Activated naive CD4-positive, alpha-beta T cell treated with anti-CD3 and anti-CD28 coated beads, Interleukin-2, amount 10 ng/mL, durations not matched to agents 7 days and 5 days (primary cell): ENCODE measurements around the gene TMEM8B.
A peak's percentile ranks its signal among the peaks of the same experiment; 100 is the strongest.

ENCODE experiments used
- CTCF ChIA-PET: fragments of 350-600 bp; sonication (Branson Sonifier 250); formaldehyde crosslinking; loops from one replicate; lab custom pipeline; 2021; ENCODE audit warnings: antibody characterized with exemption; lab: Charles Lee
- DNase-seq: peaks from one replicate; pipeline ENCODE4 v3.0.0-alpha.2; 2020
- H3K27ac Mint-ChIP-seq: one replicate; pipeline ENCODE4 v1.8.0; 2021; ENCODE audit warnings: mild to moderate bottlenecking, moderate library complexity, mixed read lengths
- H3K27me3 Mint-ChIP-seq: one replicate; pipeline ENCODE4 v1.8.0; 2021; ENCODE audit warnings: mild to moderate bottlenecking, mixed read lengths
- H3K36me3 Mint-ChIP-seq: one replicate; pipeline ENCODE4 v1.8.0; 2021; ENCODE audit warnings: mixed read lengths
- H3K4me1 Mint-ChIP-seq: one replicate; pipeline ENCODE4 v1.8.0; 2021; ENCODE audit warnings: mixed read lengths
- H3K4me3 Mint-ChIP-seq: one replicate; pipeline ENCODE4 v1.8.0; 2021; ENCODE audit warnings: mild to moderate bottlenecking, moderate library complexity, mixed read lengths
- H3K9me3 Mint-ChIP-seq: one replicate; pipeline ENCODE4 v1.8.0; 2021; ENCODE audit warnings: mixed read lengths

Gene TMEM8B

DNA sequence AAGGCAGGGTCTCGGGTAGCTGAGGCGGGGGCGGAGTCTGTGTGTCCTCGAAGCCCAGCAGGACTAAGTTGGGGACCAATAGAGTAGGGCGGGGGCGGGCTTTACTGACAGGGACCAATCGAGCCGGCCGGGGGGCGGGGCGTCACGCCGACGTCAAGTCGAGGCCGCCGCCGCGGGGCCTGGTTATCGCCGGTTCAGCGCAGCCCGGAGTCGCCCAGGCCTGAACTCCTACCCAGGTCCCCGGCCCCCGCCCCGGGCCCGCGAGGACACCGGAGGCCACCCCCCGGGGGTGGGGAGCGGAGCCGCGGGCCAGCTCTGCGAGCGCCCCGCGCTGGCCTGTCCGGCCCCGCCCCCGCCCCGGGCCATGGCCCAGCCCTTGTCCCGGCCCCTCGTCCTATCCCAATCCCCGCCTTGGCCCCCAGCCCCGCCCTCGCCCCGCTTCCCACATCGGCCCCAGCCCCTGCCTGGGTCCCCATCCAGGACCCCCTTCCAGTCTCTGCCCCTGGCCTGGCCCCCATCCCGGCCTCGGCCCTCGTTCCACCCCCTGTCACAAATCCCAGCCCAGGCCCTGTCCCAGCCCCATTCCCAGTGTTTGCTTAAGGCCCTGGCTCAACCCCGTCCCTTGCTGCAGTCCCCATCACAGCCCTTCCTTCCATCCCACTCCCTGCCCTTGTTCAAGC is at the start of gene TMEM8B:
Gene TMEM8B (plus strand): TSS at position 145 of the 680 bp plus-strand sequence. CDS start 220 bp downstream, at position 365.
- Mint-ChIP-seq H3K4me1 (peaks cover 34% of the 10 kb centered on the region), H3K4me3 (peak within 1 kb of the TSS; percentile 91), H3K9me3 (no peaks in the 10 kb centered on the region), H3K27me3 (peaks cover 33% of the 10 kb centered on the region), H3K27ac (peak within 1 kb of the TSS; percentile 78), H3K36me3 (no peaks in the 10 kb centered on the region)
- CTCF ChIA-PET: interaction anchor here (1.3 to 5.6 kb wide), 3 partner anchors 13 to 52 kb away, joined by 3 to 61 read pairs (median 3); no protein-coding TSS in a partner anchor
- peak; percentile 97 for DNase-seq

GRCh38 chr9:35781066-35781465 is 48.0 kb upstream of the TMEM8B start:
- Mint-ChIP-seq H3K27ac (no peak overlapping the region), H3K9me3 (no peaks in the 10 kb centered on the region), H3K4me1 (no peaks in the 10 kb centered on the region), H3K4me3 (no peak overlapping the region), H3K27me3 (no peaks in the 10 kb centered on the region), H3K36me3 (peaks cover 21% of the 10 kb centered on the region)
- CTCF ChIA-PET: no interaction called here
- DNase-seq: no peak

- Mint-ChIP-seq H3K9me3 (no peaks in the 10 kb centered on the region), H3K4me3 (no peak overlapping the region), H3K27ac (no peak overlapping the region), H3K4me1 (no peaks in the 10 kb centered on the region), H3K36me3 (peaks cover 32% of the 10 kb centered on the region), H3K27me3 (no peaks in the 10 kb centered on the region)
- CTCF ChIA-PET: interaction anchor here (1.7 kb wide), 1 partner anchor 99 kb away, joined by 5 read pairs; no protein-coding TSS in a partner anchor
- DNase-seq: no peak
Measured at GRCh38 chr9:35783418-35783817, 45.6 kb upstream of the TMEM8B start.

- H3K4me3 Mint-ChIP-seq: no peak overlapping the region
- no peak overlapping the region for H3K27ac Mint-ChIP-seq
- CTCF ChIA-PET: interaction anchor here (0.7 to 5.4 kb wide), 30 partner anchors 11 to 234 kb away, joined by 3 to 97 read pairs (median 6); partner anchors contain the start of genes CCDC107, CREB3, FAM221B and RMRP
- H3K36me3 Mint-ChIP-seq: peaks cover 22% of the 10 kb centered on the region
- DNase-seq: no peak
- H3K4me1 Mint-ChIP-seq: peaks cover 5% of the 10 kb centered on the region
- H3K9me3 Mint-ChIP-seq: no peaks in the 10 kb centered on the region
- no peaks in the 10 kb centered on the region for H3K27me3 Mint-ChIP-seq
Measured at GRCh38 chr9:35789541-35789940, 39.5 kb upstream of the TMEM8B start.

DNA sequence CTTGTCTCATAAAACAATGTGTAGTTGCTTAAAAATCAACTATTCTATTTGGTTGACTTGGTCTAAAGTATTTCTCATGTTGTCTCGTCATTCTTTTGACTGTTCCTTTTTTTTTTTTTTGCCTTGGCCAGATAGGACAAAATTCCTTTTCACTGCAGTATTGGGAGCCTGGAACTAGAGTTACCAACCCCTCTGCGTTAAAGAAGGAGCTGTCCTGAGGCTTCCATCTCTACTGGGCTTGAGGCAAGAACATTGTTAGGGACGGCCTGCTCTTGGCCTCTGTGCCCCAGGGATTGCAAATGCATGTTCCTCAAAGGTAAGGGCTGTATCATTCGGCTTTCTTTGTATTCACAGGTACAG is 39.0 kb upstream of the TMEM8B start:
- peaks cover 20% of the 10 kb centered on the region for H3K36me3 Mint-ChIP-seq
- H3K27me3 Mint-ChIP-seq: no peaks in the 10 kb centered on the region
- CTCF ChIA-PET: interaction anchor here (0.7 to 5.4 kb wide), 34 partner anchors 11 to 233 kb away, joined by 3 to 97 read pairs (median 5); partner anchors contain the start of genes CCDC107, CREB3, FAM221B and HINT2
- no peaks in the 10 kb centered on the region for H3K9me3 Mint-ChIP-seq
- no peak for DNase-seq
- no peak overlapping the region for H3K4me3 Mint-ChIP-seq
- H3K4me1 Mint-ChIP-seq: peaks cover 7% of the 10 kb centered on the region
- H3K27ac Mint-ChIP-seq: no peak overlapping the region

DNA sequence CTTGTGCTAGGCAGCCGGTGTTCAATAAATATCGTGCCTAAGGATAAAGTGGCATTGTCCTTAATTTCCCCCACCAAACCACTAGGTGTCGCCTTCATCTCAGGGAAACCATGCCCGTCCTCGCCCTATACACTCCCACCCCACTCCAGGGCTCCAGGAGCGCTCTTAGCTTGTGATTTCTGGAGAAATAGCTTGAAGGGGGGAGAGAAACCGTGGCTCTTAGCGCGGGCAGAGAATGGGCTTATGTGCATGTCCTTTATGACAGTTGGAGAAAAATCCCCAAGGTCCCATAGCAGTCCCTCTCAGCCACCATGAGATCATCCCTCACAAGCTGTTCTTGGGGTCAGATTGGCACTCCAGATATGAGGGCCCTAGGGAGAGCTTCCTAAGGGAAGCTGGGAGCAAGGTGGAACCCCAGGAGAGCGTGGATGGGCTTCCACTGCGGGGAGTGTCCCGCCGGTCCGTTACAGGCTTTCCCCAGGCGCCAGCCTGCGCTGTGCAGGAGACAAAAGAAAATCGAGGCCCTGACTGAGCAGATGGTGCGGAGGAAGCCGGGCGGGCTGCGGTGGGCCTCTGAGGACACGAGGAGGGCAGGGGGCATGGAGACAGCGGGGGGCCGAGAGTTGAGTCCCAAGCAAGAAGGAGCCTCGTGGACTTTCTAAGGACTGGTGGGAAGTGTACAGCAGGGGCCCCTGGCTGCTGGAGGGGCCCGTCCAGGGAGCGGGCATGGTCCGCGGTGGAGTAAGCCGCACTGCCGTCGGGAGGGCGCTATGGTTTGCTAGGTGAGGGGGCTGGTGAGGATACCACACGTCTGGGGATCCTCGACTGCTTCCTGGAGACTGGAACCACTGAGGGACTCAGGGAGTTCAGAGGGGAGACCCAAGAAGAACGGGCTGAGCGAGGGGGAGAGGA is 38.4 kb upstream of the TMEM8B start:
- no peaks in the 10 kb centered on the region for H3K9me3 Mint-ChIP-seq
- H3K27me3 Mint-ChIP-seq: no peaks in the 10 kb centered on the region
- CTCF ChIA-PET: interaction anchor here (0.6 to 5.4 kb wide), 36 partner anchors 10 to 474 kb away, joined by 3 to 97 read pairs (median 5); partner anchors contain the start of genes CCDC107, CREB3, FAM221B and HINT2
- no peak overlapping the region for H3K4me3 Mint-ChIP-seq
- peaks cover 20% of the 10 kb centered on the region for H3K36me3 Mint-ChIP-seq
- peaks cover 7% of the 10 kb centered on the region for H3K4me1 Mint-ChIP-seq
- no peak overlapping the region for H3K27ac Mint-ChIP-seq
- peak; percentile 71 for DNase-seq

DNA sequence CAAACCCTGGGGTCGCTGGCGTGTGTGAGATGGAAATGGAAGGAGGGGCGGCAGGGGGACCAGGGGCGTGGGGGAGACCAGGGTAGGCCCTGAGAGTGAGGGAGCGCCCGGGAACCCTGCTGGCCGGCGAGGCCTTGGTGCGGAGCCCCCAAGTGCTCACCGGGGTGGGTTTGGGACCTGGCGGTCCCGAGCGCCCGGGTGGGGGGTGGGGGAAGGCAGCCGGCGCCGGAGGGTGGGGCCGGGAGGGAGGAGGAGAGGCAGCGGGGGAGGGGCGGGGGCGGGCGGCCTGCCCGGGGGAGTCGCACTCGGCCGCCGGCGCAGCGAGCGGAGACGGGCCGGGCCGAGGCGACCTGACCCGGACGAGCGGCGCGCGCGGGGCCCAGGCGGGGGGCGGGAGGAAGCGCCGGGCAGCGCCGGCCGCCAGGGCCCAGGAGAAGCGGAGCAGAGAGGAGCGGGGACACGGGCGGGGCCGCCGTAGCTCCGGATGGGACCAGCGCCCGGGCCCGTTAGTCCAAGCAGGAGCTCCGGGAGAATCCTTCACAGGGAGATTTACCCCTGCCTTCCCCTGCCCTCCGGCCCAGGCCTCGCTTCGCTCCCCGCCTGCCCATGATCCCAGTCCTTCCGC is 37.6 kb upstream of the TMEM8B start, which contains the start of gene NPR2:
Gene NPR2 (plus strand): TSS at position 295 of the 625 bp plus-strand sequence. CDS start 818 bp downstream, outside the sequence.
- Mint-ChIP-seq H3K36me3 (peaks cover 18% of the 10 kb centered on the region), H3K9me3 (no peaks in the 10 kb centered on the region), H3K27me3 (no peaks in the 10 kb centered on the region), H3K4me3 (no peak within 1 kb of the TSS), H3K4me1 (peaks cover 7% of the 10 kb centered on the region), H3K27ac (no peak within 1 kb of the TSS)
- CTCF ChIA-PET: interaction anchor here (1.0 kb wide), 1 partner anchor 91 kb away, joined by 7 read pairs; no protein-coding TSS in a partner anchor
- no peak for DNase-seq

GRCh38 chr9:35792024-35792813 is 36.8 kb upstream of the TMEM8B start:
- no peaks in the 10 kb centered on the region for H3K9me3 Mint-ChIP-seq
- CTCF ChIA-PET: interaction anchor here (1.0 to 1.5 kb wide), 3 partner anchors 34 to 90 kb away, joined by 7 to 9 read pairs (median 8); no protein-coding TSS in a partner anchor
- H3K4me3 Mint-ChIP-seq: no peak overlapping the region
- H3K27me3 Mint-ChIP-seq: no peaks in the 10 kb centered on the region
- H3K36me3 Mint-ChIP-seq: peaks cover 15% of the 10 kb centered on the region
- DNase-seq: no peak
- no peak overlapping the region for H3K27ac Mint-ChIP-seq
- peaks cover 11% of the 10 kb centered on the region for H3K4me1 Mint-ChIP-seq

- Mint-ChIP-seq H3K27me3 (no peaks in the 10 kb centered on the region), H3K36me3 (peaks cover 9% of the 10 kb centered on the region), H3K4me1 (peaks cover 13% of the 10 kb centered on the region), H3K9me3 (no peaks in the 10 kb centered on the region), H3K4me3 (no peak overlapping the region), H3K27ac (no peak overlapping the region)
- no peak for DNase-seq
- CTCF ChIA-PET: interaction anchor here (1.2 to 1.5 kb wide), 3 partner anchors 34 to 89 kb away, joined by 7 to 9 read pairs (median 8); no protein-coding TSS in a partner anchor
Measured at GRCh38 chr9:35792826-35793225, 36.2 kb upstream of the TMEM8B start.

GRCh38 chr9:35793461-35793860 is 35.6 kb upstream of the TMEM8B start:
- H3K27me3 Mint-ChIP-seq: no peaks in the 10 kb centered on the region
- peaks cover 13% of the 10 kb centered on the region for H3K4me1 Mint-ChIP-seq
- DNase-seq: no peak
- no peak overlapping the region for H3K4me3 Mint-ChIP-seq
- peaks cover 8% of the 10 kb centered on the region for H3K36me3 Mint-ChIP-seq
- CTCF ChIA-PET: interaction anchor here (1.2 to 1.5 kb wide), 3 partner anchors 33 to 88 kb away, joined by 7 to 9 read pairs (median 8); no protein-coding TSS in a partner anchor
- no peak overlapping the region for H3K27ac Mint-ChIP-seq
- H3K9me3 Mint-ChIP-seq: no peaks in the 10 kb centered on the region

DNA sequence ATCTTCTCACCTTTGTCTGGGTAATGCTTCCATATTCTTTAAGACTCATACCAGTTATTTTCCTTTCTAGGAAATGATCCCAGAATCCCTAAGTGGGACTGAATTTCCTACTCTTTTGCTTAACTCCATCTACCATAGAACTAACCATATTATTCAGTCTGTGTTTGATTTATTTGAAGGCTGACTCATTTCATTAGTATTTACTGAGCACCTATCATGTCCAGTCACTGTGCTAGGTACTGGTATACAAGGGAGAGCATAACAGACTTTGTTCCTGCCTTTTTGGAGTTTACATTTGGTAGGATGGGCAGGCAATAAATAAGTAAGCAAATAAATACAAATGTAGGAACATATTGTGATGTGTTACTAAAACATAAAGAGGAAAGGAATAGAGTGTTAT is 33.3 kb upstream of the TMEM8B start:
- H3K9me3 Mint-ChIP-seq: no peaks in the 10 kb centered on the region
- no peak overlapping the region for H3K4me3 Mint-ChIP-seq
- no peak for DNase-seq
- H3K36me3 Mint-ChIP-seq: peaks cover 2% of the 10 kb centered on the region
- H3K27ac Mint-ChIP-seq: no peak overlapping the region
- H3K27me3 Mint-ChIP-seq: no peaks in the 10 kb centered on the region
- CTCF ChIA-PET: interaction anchor here (1.5 to 3.8 kb wide), 3 partner anchors 30 to 99 kb away, joined by 3 to 10 read pairs (median 6); no protein-coding TSS in a partner anchor
- H3K4me1 Mint-ChIP-seq: peaks cover 13% of the 10 kb centered on the region

GRCh38 chr9:35797311-35798109 is 31.5 kb upstream of the TMEM8B start:
- Mint-ChIP-seq H3K27ac (no peak overlapping the region), H3K27me3 (no peaks in the 10 kb centered on the region), H3K4me3 (no peak overlapping the region), H3K9me3 (no peaks in the 10 kb centered on the region), H3K36me3 (peaks cover 10% of the 10 kb centered on the region), H3K4me1 (peaks cover 13% of the 10 kb centered on the region)
- CTCF ChIA-PET: interaction anchor here (1.5 to 3.8 kb wide), 2 partner anchors 29 to 41 kb away, joined by 4 to 10 read pairs; no protein-coding TSS in a partner anchor
- DNase-seq: no peak
